Astrocyte (in vitro differentiated cells and primary cell): ENCODE results near the gene SLC16A13. TPM values are rescaled to one million over a fixed set of nuclear protein-coding genes. Genes with fewer than 3 reads are reported as not detected.

Source experiments
- DNase-seq: peaks from one replicate; pipeline ENCODE4 v3.0.0-alpha.2; 2010; ENCODE audit warnings: low read depth
- FAIRE-seq: peaks from 2 replicates; lab custom pipeline; 2011; peaks lifted over from hg19 to GRCh38; lab: Jason Lieb, UNC
- H2AFZ ChIP-seq: 2 replicates; pipeline ENCODE4 v1.6.0; 2012; ENCODE audit warnings: low read depth, low read length, inconsistent platforms
- H3K27ac ChIP-seq: 2 replicates; pipeline ENCODE4 v1.5.1; 2011; ENCODE audit warnings: low read depth, low read length, inconsistent platforms
- H3K27me3 ChIP-seq: 2 replicates; pipeline ENCODE4 v1.6.0; 2011; ENCODE audit warnings: low read length, inconsistent platforms; ENCODE audit not compliant: insufficient read depth
- H3K36me3 ChIP-seq: 2 replicates; pipeline ENCODE4 v1.5.1; 2011; ENCODE audit warnings: low read length, inconsistent platforms; ENCODE audit not compliant: insufficient read depth
- H3K4me1 ChIP-seq: 2 replicates; pipeline ENCODE4 v1.5.1; 2011; ENCODE audit warnings: low read length, inconsistent platforms; ENCODE audit not compliant: insufficient read depth
- H3K4me2 ChIP-seq: 2 replicates; pipeline ENCODE4 v1.6.0; 2012; ENCODE audit warnings: low read length, inconsistent platforms
- H3K4me3 ChIP-seq: 2 replicates; pipeline ENCODE4 v1.5.1; 2011; ENCODE audit warnings: low read depth, mild to moderate bottlenecking, low read length, inconsistent platforms; ENCODE audit not compliant: insufficient read depth
- H3K79me2 ChIP-seq: 2 replicates; pipeline ENCODE4 v1.6.0; 2012; ENCODE audit warnings: mild to moderate bottlenecking, low read length, inconsistent platforms; ENCODE audit not compliant: insufficient read depth
- H3K9ac ChIP-seq: 2 replicates; pipeline ENCODE4 v1.6.0; 2012; ENCODE audit warnings: mild to moderate bottlenecking, low read length, inconsistent platforms
- H3K9me3 ChIP-seq: 2 replicates; pipeline ENCODE4 v1.5.1; 2012; ENCODE audit warnings: low read depth, mild to moderate bottlenecking, low read length, inconsistent platforms; ENCODE audit not compliant: insufficient read depth
- H4K20me1 ChIP-seq: 2 replicates; pipeline ENCODE4 v1.6.0; 2012; ENCODE audit warnings: low read length, inconsistent platforms; ENCODE audit not compliant: insufficient read depth
- H3K27ac Mint-ChIP-seq: one replicate; pipeline ENCODE4 v1.8.0; 2021; ENCODE audit warnings: mild to moderate bottlenecking, mixed read lengths; ENCODE audit not compliant: unreplicated experiment
- H3K27me3 Mint-ChIP-seq: one replicate; pipeline ENCODE4 v1.8.0; 2021; ENCODE audit warnings: low read depth, mixed read lengths; ENCODE audit not compliant: unreplicated experiment
- H3K36me3 Mint-ChIP-seq: one replicate; pipeline ENCODE4 v1.8.0; 2021; ENCODE audit warnings: low read depth, mixed read lengths; ENCODE audit not compliant: unreplicated experiment
- H3K4me1 Mint-ChIP-seq: one replicate; pipeline ENCODE4 v1.8.0; 2021; ENCODE audit warnings: low read depth, mixed read lengths; ENCODE audit not compliant: unreplicated experiment
- H3K4me3 Mint-ChIP-seq: one replicate; pipeline ENCODE4 v1.8.0; 2021; ENCODE audit warnings: mild to moderate bottlenecking, moderate library complexity, mixed read lengths; ENCODE audit not compliant: unreplicated experiment
- H3K9me3 Mint-ChIP-seq: one replicate; pipeline ENCODE4 v1.8.0; 2021; ENCODE audit warnings: mild to moderate bottlenecking, mixed read lengths; ENCODE audit not compliant: unreplicated experiment
- EZH2 ChIP-seq: IDR thresholded peaks from 2 replicates; pipeline ENCODE4 v1.6.1; 2012; ENCODE audit warnings: mild to moderate bottlenecking, low read length, inconsistent platforms; ENCODE audit not compliant: insufficient read depth
- total RNA-seq: library from RNA; stranded (reverse); gene quantifications from 2 replicates; pipeline ENCODE4 v1.2.1, GENCODE V29; 2021
- TF ChIP-seq, protein P1 (sequence below): IDR thresholded peaks from 2 replicates; pipeline ENCODE4 v1.5.1; 2011; ENCODE audit warnings: low read depth, mild to moderate bottlenecking, inconsistent platforms, low read length, moderate library complexity; ENCODE audit not compliant: insufficient read depth

SLC16A13 gene
- total RNA-seq, 1 donor from 2014 or later, result 6.6 TPM

DNA sequence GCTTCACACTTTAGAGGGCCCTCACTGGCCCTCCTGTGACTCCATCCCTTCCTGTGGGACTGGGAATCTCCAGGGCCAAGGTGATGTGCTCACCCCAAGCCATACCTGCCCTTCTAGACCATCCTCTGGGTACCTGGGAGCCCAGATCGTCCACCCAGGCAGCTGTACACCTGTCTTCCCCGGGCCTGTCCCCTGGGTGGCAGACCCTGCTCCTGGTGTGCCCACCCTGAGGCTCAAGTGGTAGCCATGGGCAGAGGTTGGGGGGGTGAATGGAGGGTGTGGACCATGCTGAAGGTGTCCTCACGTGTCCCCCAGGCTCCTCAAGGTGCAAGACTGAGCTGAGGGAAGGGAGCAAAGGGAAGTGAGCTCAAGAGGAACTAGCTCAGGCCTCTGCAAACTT lies 34.9 kb downstream of the SLC16A13 start:
- no peak for FAIRE-seq

DNA sequence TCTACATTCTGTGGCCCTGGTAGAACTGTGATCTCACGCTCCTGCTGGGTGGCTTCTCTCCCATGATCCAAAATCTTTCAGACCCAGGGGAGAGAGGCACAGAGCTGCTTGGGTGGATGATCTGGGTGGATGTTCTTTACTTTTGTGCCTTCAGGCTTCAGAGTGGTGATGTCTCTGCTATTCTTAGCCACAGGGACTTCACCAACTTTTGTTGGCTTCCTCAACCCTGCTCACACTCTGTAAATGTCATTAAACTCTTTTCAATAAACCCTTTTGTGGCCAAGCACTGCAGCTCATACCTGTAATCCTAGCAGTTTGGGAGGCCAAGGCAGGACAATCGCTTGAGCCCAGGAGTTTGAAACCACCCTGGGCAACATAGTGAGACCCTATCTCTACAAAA lies 36.6 kb downstream of the SLC16A13 start:
- Mint-ChIP-seq H3K4me3 (no peak overlapping the region), H3K4me1 (no peaks in the 10 kb centered on the region), H3K9me3 (peaks cover 14% of the 10 kb centered on the region), H3K36me3 (no peaks in the 10 kb centered on the region), H3K27ac (no peak overlapping the region), H3K27me3 (peaks cover 25% of the 10 kb centered on the region)
- peaks cover 2% of the 10 kb centered on the region for H3K9me3 ChIP-seq
- H3K27me3 ChIP-seq, result peaks cover 7% of the 10 kb centered on the region
- no peak overlapping the region for H2AFZ ChIP-seq
- H3K4me1 ChIP-seq, result no peaks in the 10 kb centered on the region
- FAIRE-seq (no peak), DNase-seq (no peak)
- H3K36me3 ChIP-seq, result no peaks in the 10 kb centered on the region
- no peaks in the 10 kb centered on the region for H4K20me1 ChIP-seq
- H3K4me2 ChIP-seq, result no peak overlapping the region
- H3K79me2 ChIP-seq, result no peaks in the 10 kb centered on the region
- H3K9ac ChIP-seq, result no peak overlapping the region
- H3K4me3 ChIP-seq, result no peak overlapping the region
- TF ChIP-seq, protein P1, sequence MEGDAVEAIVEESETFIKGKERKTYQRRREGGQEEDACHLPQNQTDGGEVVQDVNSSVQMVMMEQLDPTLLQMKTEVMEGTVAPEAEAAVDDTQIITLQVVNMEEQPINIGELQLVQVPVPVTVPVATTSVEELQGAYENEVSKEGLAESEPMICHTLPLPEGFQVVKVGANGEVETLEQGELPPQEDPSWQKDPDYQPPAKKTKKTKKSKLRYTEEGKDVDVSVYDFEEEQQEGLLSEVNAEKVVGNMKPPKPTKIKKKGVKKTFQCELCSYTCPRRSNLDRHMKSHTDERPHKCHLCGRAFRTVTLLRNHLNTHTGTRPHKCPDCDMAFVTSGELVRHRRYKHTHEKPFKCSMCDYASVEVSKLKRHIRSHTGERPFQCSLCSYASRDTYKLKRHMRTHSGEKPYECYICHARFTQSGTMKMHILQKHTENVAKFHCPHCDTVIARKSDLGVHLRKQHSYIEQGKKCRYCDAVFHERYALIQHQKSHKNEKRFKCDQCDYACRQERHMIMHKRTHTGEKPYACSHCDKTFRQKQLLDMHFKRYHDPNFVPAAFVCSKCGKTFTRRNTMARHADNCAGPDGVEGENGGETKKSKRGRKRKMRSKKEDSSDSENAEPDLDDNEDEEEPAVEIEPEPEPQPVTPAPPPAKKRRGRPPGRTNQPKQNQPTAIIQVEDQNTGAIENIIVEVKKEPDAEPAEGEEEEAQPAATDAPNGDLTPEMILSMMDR, result no peak
- TF ChIP-seq EZH2, result no peak
- H3K27ac ChIP-seq, result no peak overlapping the region

More for the DNA sequence above, 34.9 kb downstream of the SLC16A13 start:
- H3K9ac ChIP-seq, result no peak overlapping the region
- no peak for TF ChIP-seq EZH2
- TF ChIP-seq, protein P1, result no peak
- H3K27ac ChIP-seq, result no peak overlapping the region
- Mint-ChIP-seq H3K27me3 (peaks cover 27% of the 10 kb centered on the region), H3K36me3 (peaks cover 4% of the 10 kb centered on the region), H3K4me3 (no peak overlapping the region), H3K27ac (no peak overlapping the region), H3K4me1 (no peaks in the 10 kb centered on the region), H3K9me3 (peaks cover 17% of the 10 kb centered on the region)
- H3K27me3 ChIP-seq, result peaks cover 7% of the 10 kb centered on the region
- H2AFZ ChIP-seq, result no peak overlapping the region
- H3K36me3 ChIP-seq, result no peaks in the 10 kb centered on the region
- H4K20me1 ChIP-seq, result no peaks in the 10 kb centered on the region
- no peak for DNase-seq
- H3K79me2 ChIP-seq, result no peaks in the 10 kb centered on the region
- H3K9me3 ChIP-seq, result peaks cover 2% of the 10 kb centered on the region
- no peak overlapping the region for H3K4me3 ChIP-seq
- H3K4me1 ChIP-seq, result no peaks in the 10 kb centered on the region
- no peak overlapping the region for H3K4me2 ChIP-seq

DNA sequence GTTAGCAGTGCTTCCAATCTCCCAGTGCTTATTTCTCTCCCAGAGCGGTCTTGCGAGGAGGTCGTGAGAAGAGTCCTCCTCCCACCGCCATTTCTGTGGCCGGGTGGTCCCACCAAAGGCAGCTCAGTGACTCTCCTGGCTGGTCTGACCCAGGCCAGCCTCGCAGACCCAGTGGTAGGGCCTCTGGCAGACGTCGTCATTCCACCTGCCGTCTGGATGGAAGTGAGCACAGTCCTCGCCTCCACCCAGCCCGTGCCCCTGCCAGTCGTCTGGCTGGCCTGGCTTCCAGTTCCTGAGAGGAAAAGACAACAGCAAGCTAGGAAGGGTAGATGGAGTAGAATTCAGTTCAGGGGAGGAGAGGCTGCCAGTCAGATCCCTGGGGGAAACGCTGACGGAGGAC lies 39.1 kb downstream of the SLC16A13 start:
- Histone ChIP-seq H2AFZ (no peak overlapping the region), H3K4me1 (no peaks in the 10 kb centered on the region), H3K27ac (no peak overlapping the region), H3K4me3 (no peak overlapping the region), H3K36me3 (no peaks in the 10 kb centered on the region), H3K9me3 (no peaks in the 10 kb centered on the region), H3K79me2 (no peaks in the 10 kb centered on the region), H3K9ac (no peak overlapping the region), H3K4me2 (no peak overlapping the region), H4K20me1 (no peaks in the 10 kb centered on the region), H3K27me3 (peaks cover 7% of the 10 kb centered on the region)
- no peak for TF ChIP-seq EZH2
- TF ChIP-seq, protein P1, result no peak
- Mint-ChIP-seq H3K36me3 (peaks cover 5% of the 10 kb centered on the region), H3K4me1 (no peaks in the 10 kb centered on the region), H3K4me3 (no peak overlapping the region), H3K9me3 (peaks cover 6% of the 10 kb centered on the region), H3K27me3 (peaks cover 30% of the 10 kb centered on the region), H3K27ac (no peak overlapping the region)
- FAIRE-seq, result no peak
- no peak for DNase-seq
